WERI-Rb-1 (cell line): ENCODE data around the gene FADS6.

Experiments used
- DNase-seq: peaks from one replicate; pipeline ENCODE4 v3.0.0-alpha.2; 2020
- H3K27ac ChIP-seq: fragments of 250-450 bp; sonication (Bioruptor Pico); 2 replicates; pipeline ENCODE4 v1.5.1; 2020; ENCODE audit warnings: mild to moderate bottlenecking, moderate library complexity
- H3K27me3 ChIP-seq: fragments of 250-450 bp; sonication (Bioruptor Pico); 2 replicates; pipeline ENCODE4 v1.5.1; 2021; ENCODE audit warnings: mild to moderate bottlenecking, low read depth, moderate library complexity; ENCODE audit not compliant: insufficient read depth, severe bottlenecking
- H3K36me3 ChIP-seq: fragments of 250-450 bp; sonication (Bioruptor Pico); 2 replicates; pipeline ENCODE4 v1.5.1; 2020; ENCODE audit warnings: mild to moderate bottlenecking, moderate library complexity
- H3K4me3 ChIP-seq: 2 replicates; pipeline ENCODE4 v1.5.1; 2011; ENCODE audit warnings: low read depth, mild to moderate bottlenecking, control low read depth, low read length
- H3K9me3 ChIP-seq: fragments of 250-450 bp; sonication (Bioruptor Pico); 2 replicates; pipeline ENCODE4 v1.5.1; 2021; ENCODE audit warnings: mild to moderate bottlenecking, moderate library complexity; ENCODE audit not compliant: severe bottlenecking
- TF ChIP-seq, protein P1 (sequence below): IDR thresholded peaks from 2 replicates; pipeline ENCODE4 v1.5.1; 2011; ENCODE audit warnings: low read depth, mild to moderate bottlenecking, control low read depth, inconsistent platforms, low read length

The FADS6 gene

DNA sequence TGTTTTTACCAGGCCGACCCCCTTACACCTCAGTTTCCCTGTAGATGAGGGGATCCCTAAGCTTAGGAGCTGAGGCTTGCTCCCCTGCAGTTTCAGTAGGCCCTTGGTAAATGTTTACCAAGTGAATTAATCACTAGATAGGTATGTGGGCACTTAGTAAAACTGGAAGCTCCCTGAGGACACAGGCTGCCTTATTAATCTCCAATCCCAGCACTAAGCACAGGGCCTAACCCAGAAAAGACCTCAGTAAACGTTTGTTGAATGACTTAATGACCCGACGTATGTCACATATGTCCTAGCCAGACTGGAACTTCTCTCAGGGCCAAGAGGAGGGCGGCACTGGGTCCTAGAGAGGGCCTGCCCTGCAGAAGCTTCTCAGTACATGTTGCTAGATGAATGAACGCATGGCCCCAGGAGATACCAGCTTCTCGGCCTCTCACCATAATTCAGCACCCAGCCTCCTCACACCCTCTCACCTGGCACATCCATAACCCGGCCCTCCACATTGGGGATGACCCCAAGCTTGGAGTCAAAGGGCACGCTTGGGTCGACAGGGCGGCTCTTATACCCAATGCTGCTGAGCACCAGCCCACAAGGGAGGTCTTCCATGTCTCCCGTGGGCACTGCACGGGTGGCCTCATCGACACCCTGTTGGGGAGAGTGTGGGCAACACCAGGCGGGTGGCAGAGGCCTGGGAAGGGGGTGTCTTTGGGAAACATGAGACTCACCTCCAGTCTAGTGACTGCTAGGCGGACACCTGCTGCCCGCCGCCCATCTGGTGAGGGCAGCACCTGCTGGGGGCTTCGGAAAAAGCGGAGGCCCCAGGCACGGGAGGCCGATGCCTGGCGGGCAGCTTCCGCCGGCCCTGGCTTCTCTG lies 29.8 kb downstream of the FADS6 start:
- TF ChIP-seq, protein P1, sequence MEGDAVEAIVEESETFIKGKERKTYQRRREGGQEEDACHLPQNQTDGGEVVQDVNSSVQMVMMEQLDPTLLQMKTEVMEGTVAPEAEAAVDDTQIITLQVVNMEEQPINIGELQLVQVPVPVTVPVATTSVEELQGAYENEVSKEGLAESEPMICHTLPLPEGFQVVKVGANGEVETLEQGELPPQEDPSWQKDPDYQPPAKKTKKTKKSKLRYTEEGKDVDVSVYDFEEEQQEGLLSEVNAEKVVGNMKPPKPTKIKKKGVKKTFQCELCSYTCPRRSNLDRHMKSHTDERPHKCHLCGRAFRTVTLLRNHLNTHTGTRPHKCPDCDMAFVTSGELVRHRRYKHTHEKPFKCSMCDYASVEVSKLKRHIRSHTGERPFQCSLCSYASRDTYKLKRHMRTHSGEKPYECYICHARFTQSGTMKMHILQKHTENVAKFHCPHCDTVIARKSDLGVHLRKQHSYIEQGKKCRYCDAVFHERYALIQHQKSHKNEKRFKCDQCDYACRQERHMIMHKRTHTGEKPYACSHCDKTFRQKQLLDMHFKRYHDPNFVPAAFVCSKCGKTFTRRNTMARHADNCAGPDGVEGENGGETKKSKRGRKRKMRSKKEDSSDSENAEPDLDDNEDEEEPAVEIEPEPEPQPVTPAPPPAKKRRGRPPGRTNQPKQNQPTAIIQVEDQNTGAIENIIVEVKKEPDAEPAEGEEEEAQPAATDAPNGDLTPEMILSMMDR = no peak
- peaks cover 31% of the 10 kb centered on the region for H3K27me3 ChIP-seq
- H3K36me3 ChIP-seq = peaks cover 35% of the 10 kb centered on the region
- no peak overlapping the region for H3K27ac ChIP-seq
- H3K4me3 ChIP-seq = no peak overlapping the region
- H3K9me3 ChIP-seq = no peaks in the 10 kb centered on the region
- DNase-seq = no peak

DNA sequence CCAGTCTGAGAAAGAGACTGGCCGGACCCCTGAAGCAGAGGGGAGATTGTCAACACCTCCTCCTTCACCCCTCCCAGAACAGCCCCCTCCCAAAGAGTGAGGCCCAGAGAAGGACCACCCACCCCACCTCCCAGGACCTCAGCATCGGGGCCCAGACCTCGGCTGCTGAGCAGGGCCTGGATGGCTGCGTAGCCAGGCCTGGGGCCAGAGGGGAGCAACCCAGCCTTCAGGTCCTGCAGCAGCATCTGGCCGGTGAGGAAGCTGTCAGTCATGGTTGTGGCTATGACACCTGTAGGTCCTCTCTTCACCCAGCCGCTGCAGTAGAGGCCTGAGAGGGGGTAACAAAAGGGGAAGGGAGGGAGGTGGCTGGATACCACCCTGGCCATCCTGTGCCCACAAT lies 30.5 kb downstream of the FADS6 start:
- peaks cover 32% of the 10 kb centered on the region for H3K27me3 ChIP-seq
- peaks cover 32% of the 10 kb centered on the region for H3K36me3 ChIP-seq
- no peak overlapping the region for H3K4me3 ChIP-seq
- no peak for DNase-seq
- no peak overlapping the region for H3K27ac ChIP-seq
- H3K9me3 ChIP-seq = no peaks in the 10 kb centered on the region
- TF ChIP-seq, protein P1 = no peak

DNA sequence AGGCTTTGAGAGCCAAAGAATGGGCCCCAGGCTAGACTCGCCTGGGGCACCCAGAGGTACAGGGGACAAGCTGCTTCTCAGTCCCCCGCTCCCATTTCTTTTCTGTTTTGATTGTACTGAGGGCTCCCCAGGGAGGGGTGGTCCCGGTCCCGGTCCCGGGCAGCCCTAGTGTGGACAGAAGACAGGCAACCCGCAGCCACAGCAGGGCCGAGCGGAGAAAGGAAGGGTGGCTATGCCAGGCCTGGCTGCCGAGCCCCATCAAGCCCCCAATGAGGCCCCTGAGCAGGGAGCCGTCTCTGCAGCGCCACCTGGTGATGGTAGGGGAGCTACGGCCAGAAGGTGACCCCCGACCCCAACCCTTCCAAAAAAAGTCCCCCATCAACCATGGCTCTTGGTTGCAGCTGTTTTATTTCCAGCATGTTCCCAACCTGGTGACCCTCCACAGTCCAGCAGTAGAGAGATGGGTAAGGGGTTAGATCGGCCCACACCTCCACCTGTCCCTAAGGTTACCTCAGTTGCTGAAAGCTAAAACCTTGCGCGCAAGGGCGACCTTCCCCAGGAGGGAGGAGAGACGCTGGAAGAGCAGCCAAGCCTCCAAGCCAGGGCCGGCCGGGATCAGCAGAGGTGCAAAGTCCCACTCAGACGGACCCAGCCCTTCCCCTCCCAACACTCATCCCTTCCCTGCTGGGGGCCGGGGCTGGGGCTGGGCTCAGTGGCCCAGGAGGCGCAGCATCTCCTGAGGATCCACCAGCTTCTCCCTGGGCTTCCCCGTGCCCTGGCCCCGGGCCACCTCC lies 31.1 kb downstream of the FADS6 start:
- H3K27ac ChIP-seq = no peak overlapping the region

DNA sequence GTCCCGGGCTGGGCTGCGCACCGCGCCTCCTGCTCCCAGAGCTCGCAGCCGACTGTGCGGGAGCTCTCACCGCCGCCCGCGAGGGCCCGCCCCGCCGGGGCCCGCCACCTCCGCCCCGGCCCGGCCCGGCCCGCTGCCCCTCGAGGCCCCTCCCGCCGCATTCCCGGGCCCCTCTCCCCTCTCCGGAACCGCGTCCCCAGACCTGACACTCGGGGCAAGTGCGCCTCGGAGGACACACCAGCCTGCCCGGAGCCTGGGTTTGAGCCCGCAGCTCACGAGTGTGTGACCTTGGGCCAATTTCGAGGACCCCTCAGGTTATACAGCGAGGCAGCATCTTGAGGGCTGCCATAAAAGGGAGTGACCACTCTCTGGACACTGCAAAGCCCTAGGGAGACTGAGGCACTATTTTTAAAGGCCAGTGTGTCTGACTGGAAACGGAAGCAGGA lies 31.7 kb downstream of the FADS6 start:
- Histone ChIP-seq H3K27me3 (peaks cover 32% of the 10 kb centered on the region), H3K9me3 (no peaks in the 10 kb centered on the region)
- no peak for DNase-seq

More for the DNA sequence above, 31.1 kb downstream of the FADS6 start:
- Histone ChIP-seq H3K4me3 (peak overlapping the region; percentile 30), H3K9me3 (no peaks in the 10 kb centered on the region), H3K27me3 (peaks cover 32% of the 10 kb centered on the region), H3K36me3 (peaks cover 32% of the 10 kb centered on the region)
- peak; percentile 91 for DNase-seq
- TF ChIP-seq, protein P1 = peak; percentile 98

DNA sequence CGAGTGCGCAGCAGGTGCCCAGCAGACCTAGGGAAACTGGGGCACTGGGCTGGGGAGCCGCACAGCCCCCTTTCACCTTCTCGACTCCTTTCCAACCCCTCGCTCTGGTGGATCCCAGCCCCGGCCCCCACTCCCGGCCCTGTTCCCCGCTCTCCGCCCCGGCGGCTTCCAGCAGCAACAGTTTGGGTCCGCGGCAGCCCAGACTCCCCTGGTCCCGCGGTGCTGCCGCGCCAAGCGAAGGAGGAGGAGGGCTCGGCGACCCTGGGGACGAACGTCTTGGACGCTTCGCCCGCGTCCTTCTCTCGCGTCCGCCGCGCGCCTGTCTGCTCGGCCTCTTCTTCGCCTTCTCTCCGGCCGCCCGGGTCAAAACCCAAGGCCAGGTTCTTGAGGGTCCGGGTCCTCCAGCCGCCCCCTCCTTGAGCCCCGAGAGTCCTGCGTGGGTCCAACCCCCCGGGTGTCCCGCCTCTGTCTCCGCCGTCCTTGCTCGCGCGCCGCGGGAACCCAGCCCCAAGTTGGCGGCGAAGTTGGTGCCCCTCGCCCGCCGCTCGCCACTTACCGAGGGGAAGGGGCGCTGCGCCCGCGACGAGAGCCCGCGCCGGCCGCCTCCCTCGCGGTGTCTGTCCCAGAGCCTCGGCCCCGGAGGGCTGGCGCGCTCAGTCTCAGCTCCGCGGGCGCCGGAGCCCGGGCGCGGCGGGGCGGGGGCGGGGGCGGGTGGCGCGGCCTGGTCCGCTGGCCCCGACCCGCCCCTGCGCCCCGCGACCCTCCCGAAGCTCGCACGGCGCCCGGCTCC lies 32.4 kb downstream of the FADS6 start:
- Histone ChIP-seq H3K27ac (no peak overlapping the region), H3K36me3 (peaks cover 32% of the 10 kb centered on the region), H3K27me3 (peaks cover 32% of the 10 kb centered on the region), H3K4me3 (peak overlapping the region; percentile 35), H3K9me3 (no peaks in the 10 kb centered on the region)
- no peak for DNase-seq
- TF ChIP-seq, protein P1 = no peak

More for the DNA sequence above, 31.7 kb downstream of the FADS6 start:
- no peak overlapping the region for H3K27ac ChIP-seq
- TF ChIP-seq, protein P1 = no peak
- peak overlapping the region; percentile 30 for H3K4me3 ChIP-seq
- peaks cover 32% of the 10 kb centered on the region for H3K36me3 ChIP-seq
